Measurements from ENCODE around the gene CTNNA3. TPM values are rescaled to one million over a fixed set of nuclear protein-coding genes. Genes with fewer than 3 reads are reported as not detected.

The CTNNA3 gene
- polyA plus RNA-seq, 3 donors, result 0.05 to 0.09 TPM; not detected in 1

DNA sequence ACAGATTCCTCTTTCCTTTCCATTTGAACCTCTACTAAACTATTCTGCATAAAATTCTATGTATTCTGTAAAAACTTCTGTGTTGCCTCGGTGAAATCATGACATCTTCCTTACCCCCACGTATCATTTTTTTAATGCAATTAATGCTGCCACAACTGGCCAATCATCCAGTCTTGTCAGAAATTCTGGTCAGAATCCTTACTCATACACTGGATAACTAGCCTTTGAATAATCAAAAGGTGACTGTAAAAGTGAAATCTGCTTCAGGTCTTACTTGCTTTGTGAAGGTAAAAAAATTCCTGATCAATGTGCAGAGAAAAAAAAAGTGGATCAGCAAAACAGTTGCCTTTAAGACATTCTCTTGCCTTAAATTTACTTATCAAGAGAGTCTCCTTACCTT is 859.2 kb downstream of the CTNNA3 start:
- H3K27ac ChIP-seq (ENCODE audit: low read depth, low read length), result no peak overlapping the region
- 71 to 87% (median 78%) methylated on average over 2 of the region's 2 CpGs for whole genome bisulfite sequencing, 3 donors

DNA sequence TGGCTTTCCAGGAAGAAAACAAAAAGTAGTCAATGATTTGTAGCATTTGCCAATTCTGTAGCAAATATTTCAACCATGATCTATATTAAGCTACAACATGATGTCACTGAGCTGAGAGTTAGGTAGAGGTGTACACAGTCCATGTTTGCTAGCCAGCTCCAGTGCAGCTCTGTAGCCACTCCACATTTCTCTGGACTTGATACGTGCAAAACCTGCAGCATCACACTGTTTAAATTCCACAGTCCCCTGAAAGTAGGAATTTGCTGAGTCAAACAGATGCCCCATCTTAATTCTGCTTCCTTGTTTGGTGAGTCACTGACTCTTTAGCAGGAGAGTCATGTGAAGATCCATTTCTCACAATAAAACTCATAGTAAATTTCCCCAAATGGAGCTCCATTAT is 859.9 kb downstream of the CTNNA3 start:
- no peak overlapping the region for H3K27ac ChIP-seq (ENCODE audit: low read depth, low read length)
- WGBS, 3 donors, result 38 to 52% (median 45%) methylated on average over 1 of the region's 1 CpG

DNA sequence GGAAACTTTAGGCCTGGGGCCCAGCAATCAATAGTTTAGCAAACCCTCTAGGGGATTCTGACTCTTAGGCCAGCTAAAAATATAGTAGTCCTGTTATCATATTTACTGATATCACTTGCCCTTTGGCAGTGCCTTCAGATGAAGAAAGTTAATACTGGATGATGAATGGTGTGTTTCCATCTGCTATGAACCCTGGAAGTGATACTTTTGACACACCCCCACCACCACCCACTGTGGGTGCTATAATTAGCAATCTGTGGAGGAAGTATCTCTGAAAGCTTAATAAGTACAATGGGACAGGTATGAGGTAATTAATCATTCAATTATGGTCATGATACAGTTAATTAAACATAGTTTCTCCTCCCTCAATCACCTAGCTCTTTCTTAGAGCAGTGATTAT is 860.6 kb downstream of the CTNNA3 start:
- no peak overlapping the region for H3K27ac ChIP-seq (ENCODE audit: low read depth, low read length)

DNA sequence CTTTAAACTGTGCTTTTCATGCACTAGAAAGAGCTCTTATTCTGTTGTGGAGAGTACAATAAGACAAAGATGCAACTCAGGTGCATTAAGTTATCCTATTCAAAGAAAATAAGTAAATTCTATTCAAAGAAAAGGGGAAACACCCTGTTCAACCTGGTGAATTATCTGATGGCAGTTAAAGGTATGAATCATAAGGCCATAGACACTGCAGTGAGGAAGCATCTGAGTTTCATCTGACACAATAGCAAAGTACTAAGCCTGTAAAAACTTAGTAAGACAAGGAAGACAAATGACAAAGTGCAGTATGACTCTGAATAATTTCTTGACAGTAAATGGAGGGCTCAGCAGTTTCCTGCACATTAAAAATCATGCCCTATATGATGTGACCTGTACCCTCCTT is 861.2 kb downstream of the CTNNA3 start:
- H3K27ac ChIP-seq (ENCODE audit: low read depth, low read length), result no peak overlapping the region

DNA sequence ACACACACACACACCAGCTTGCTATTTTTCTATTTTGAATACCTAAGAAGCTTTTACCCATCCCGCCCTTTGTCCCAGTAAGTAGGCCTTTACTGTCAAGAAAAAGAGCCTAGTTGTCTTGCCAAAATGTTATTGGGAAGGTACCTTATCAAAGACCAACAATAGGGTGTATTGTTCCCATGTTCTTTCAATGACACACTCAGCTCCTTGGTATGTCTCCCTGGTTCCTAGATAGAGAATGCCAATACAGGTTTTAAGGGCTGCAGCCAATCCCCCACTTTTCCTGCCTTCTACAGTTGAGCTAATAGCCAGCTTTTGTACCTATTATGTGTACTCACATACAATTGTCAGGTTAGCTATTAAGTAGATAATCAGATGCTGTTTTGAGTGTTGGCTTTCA is 862.1 kb downstream of the CTNNA3 start:
- H3K27ac ChIP-seq (ENCODE audit: low read depth, low read length), result no peak overlapping the region
- WGBS, 3 donors, result 39 to 91% (median 43%) methylated on average over 1 of the region's 1 CpG

DNA sequence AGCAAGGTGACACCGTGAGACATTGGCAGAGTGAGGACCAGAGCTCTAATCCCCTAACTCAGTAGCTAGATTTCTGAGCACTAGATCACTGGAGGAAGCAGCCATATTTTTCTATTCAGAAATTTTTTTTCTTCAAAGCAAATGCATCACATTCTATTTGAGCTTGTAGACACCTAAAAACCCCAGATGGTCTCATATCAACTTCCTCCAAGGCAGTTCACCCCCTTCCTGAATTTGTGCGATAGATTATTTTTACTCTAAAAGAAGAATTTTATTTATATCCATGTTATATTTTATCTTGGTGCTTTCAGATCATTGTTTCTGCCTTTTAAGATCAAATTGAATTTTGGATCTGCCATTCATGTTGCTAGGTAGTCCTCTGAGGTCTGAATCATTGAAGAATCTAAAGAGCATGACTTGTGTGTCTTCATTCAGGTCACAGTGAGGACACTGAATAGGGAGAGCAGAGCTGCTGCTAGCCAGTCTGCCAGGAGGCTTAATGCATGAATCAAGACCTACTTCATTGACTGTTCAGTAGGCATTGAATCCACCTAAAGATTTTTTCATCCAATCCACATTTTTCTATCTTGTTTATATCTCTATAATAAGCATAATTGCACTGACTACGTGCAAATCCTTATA is 863.1 kb downstream of the CTNNA3 start:
- no peak overlapping the region for H3K27ac ChIP-seq (ENCODE audit: low read depth, low read length)
- WGBS, 3 donors, result 56 to 81% (median 73%) methylated on average over 3 of the region's 3 CpGs

DNA sequence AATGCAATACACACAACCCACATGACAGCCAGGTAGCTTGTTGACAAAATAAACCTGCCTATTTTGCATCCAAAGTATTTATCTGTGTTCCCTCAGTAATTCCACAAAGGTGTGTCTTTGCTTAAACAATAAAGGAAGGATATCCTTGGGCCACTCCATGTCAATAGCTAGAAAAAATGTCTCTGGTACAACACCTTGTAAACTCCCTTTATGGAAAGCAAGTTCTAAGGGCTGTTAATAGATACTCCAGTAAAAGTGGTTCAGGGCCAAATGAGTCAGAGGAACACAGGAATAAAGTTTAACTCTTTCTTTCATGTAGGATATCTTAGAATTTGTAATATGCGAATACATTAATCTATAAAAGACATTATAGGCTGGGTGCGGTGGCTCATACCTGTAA is 867.0 kb downstream of the CTNNA3 start:
- no peak overlapping the region for H3K27ac ChIP-seq (ENCODE audit: low read depth, low read length)
- WGBS, 3 donors, result 92 to 98% (median 94%) methylated on average over 2 of the region's 2 CpGs

DNA sequence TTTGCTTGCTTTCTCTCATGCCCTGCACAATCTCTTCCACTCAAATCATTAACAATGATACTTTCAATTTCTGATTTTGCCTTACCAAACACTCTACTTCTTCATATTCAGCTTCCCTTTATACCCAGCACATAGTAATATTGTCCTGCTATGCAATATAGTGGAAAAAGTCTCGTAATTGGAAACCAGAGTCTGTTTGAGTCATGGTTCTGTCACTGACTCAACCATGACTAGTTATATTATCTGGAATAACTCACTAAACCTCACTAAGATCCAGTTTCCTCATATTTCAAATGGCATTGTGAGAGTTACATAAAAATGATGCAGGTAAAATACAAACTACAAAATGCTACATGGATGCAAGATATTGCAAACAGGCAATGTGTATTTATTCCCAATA is 868.6 kb downstream of the CTNNA3 start:
- 53 to 61% (median 57%) methylated on average over 1 of the region's 1 CpG for WGBS, 3 donors
- no peak overlapping the region for H3K27ac ChIP-seq (ENCODE audit: low read depth, low read length)

DNA sequence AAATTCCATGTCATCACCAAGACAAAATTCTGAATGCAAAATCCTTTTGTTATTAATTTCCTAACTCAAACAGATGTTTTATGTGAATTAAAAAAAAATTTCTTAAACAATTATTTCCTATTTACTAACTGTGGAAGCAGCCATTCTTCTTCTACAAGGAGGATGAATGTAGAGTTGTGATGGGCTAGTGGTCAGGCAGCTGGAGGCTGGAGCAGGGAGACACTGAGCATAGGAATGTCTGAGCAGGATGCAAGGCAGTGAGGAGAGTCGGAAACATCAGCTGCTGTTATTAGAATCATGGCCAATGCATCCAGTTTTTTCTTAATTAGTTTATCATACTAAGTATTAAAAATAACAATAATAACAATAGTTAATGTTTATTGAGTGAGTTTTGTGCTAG is 872.7 kb downstream of the CTNNA3 start:
- H3K27ac ChIP-seq (ENCODE audit: low read depth, low read length), result no peak overlapping the region

DNA sequence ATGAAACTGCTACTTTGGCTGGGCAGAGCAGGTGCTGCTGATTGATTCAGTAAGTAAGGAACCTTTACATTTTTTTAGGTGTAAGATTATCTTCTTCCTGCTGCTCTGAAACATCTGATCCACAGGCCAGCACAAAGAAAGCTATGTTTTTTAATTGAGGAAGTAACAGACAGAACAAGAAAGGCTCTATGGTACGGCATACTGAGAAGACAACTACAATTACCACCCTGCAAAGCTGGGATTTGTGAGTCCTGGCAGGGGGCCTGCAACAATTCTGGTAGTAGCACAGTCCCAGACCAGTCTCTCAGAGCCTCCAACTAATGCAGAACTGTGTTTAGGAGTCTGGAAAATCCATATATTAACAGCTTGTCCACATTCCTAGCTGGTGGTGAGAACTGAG is 873.2 kb downstream of the CTNNA3 start:
- no peak overlapping the region for H3K27ac ChIP-seq (ENCODE audit: low read depth, low read length)
- WGBS, 3 donors, result 48 to 57% (median 54%) methylated on average over 1 of the region's 1 CpG

More for the DNA sequence above, 872.7 kb downstream of the CTNNA3 start:
- WGBS, 3 donors, result 86 to 100% (median 88%) methylated on average over 1 of the region's 1 CpG

DNA sequence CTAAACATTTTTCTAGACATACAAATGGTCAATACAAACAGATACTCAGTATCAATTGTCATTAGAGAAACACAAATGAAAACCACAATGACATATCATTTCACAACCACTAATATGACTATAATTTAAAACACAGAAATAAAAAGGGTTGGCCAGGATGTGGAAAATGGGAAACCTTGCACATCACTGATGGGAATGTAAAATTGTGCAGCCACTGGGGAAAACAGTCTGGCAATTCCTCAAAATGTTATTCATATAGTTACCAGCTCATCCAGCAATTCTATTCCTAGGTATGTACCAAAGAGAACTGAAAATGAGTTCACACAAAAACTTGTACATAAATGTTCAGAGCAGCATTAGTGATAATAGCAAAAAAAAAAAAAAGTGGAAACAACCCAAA is 876.3 kb downstream of the CTNNA3 start:
- no peak overlapping the region for H3K27ac ChIP-seq (ENCODE audit: low read depth, low read length)

DNA sequence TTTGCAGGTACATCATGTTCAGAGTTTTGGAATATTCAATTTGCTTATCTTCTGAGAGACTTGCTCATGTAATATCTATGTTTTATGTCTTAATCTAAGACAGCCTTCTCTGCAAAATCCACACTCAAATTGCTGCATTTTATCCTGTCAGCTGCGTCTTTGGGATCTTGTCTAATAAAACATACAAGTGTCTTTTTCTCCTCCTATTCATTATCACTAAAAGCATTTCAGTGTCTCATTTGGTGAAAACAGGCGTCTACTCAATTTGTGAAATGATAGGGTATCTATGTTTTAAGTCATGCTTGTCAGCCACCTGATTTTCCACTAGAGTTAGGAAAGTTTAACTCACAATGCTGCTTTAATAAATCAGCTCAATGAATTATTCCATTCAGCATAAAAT is 882.9 kb downstream of the CTNNA3 start:
- 46 to 53% (median 52%) methylated on average over 2 of the region's 2 CpGs for WGBS, 3 donors
- H3K27ac ChIP-seq (ENCODE audit: low read depth, low read length), result no peak overlapping the region

DNA sequence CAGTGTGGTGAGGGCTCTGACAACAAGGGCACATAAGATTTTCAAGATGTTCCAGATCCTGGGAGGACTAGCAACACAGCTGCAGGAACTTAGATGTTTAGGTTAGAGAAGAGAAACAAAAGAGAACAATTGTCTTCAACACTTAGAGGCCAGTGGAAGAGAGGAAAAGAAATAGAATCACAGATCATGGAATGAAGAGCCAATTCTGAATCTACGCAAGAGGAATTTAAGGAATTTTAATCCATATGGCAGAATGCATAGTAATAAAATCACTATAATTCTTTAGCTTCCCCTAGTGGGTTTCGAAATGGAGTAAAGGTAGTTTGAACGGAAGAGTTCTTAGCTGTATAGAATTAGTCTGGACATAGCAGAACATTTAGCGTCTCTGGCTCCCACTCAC is 884.8 kb downstream of the CTNNA3 start:
- no peak overlapping the region for H3K27ac ChIP-seq (ENCODE audit: low read depth, low read length)
- WGBS, 3 donors, result 83 to 94% (median 90%) methylated on average over 4 of the region's 4 CpGs

DNA sequence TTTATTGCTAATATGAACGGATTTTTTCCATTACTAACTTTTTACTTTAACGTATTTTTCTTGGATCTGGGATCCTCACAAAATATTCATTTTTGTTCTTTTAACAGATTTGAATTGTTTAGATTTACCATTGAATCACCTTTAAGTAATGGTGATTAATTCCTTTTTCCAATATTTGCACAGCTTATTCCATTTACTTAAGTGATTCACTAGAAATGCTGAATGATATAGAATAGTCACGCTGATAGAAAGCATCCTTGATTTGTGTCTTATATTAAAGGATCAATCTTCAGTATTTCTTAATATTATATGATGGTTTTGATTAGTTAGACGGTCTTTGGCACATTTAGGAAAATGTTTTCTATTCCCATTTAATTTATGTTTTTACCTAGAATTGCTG is 886.6 kb downstream of the CTNNA3 start:
- no peak overlapping the region for H3K27ac ChIP-seq (ENCODE audit: low read depth, low read length)
- WGBS, 3 donors, result 83 to 93% (median 91%) methylated on average over 4 of the region's 4 CpGs

DNA sequence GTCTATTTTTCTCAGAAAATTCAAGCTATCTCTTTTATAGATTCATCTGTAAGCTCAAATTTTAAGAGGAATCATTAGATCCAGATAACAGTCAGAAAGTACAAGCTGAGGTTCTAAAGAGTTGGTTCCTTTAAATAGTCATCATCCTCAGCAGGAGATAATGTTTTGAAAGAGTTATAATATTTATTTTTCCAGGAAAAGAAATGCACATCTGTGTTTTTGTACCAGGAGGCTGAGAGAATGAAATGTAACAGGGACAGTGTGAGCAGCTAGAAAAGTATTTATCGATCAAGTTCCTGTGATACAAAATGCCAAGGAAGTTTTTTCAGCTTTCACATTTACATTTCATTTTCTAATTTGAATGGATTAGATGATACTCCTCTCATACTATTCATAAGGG is 890.4 kb downstream of the CTNNA3 start:
- WGBS, 3 donors, result 66 to 89% (median 70%) methylated on average over 1 of the region's 1 CpG
- no peak overlapping the region for H3K27ac ChIP-seq (ENCODE audit: low read depth, low read length)

DNA sequence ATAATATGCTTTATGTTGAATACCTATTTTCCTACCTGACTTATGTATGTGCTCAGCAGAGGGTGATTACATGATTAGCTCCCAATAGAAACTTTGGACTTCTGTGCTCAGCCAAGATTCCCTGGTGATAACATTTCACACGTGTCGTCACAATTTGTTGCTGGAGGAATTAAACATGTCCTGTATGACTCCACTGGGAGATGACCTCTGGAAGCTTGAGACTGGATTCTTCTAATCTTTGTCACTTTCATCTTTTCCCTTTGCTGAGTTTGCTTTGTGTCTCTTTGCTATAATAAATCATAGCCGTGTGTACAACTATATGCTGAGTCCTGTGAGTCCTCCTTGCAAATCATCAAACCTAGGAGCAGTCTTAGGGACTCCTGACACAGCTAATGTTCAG is 891.0 kb downstream of the CTNNA3 start:
- 26 to 54% (median 54%) methylated on average over 3 of the region's 3 CpGs for WGBS, 3 donors
- no peak overlapping the region for H3K27ac ChIP-seq (ENCODE audit: low read depth, low read length)

DNA sequence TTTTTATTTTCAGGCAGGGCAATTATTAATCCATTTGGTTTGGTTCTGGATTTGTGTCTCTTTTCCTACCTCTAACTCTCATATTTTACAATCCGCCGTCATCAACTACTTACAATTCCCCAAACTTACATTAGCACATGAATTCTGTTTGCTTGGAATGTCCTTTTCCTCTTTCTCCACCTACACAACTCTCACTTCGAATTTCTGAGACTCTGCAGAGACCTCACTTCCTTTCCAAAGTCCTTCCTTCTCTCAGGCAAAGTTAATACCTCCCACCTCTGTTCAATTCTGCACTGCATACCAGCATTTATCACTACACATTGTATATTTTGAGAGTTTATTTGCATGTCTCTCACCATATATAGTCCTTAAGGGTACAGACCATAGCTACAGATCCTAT is 892.8 kb downstream of the CTNNA3 start:
- WGBS, 3 donors, result 48 to 72% (median 56%) methylated on average over 3 of the region's 3 CpGs
- no peak overlapping the region for H3K27ac ChIP-seq (ENCODE audit: low read depth, low read length)

DNA sequence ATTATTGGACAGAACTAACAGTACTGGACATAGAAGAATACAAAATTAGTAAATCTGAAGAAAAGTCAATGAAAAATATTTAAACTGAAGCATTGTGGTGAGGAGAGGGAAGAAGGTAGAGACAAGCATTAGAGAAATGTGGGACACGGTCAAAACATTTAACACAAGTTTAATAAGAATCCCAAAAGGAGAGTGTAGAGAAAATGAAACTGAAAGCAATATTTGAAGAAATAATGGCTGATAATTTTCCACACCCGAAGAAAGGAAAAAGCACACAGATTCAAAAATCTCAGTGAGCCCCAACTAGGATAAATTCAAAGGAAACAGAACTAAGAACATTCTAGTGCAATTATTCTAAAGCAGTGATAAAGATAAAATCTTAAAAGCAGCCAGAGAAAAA is 896.5 kb downstream of the CTNNA3 start:
- no peak overlapping the region for H3K27ac ChIP-seq (ENCODE audit: low read depth, low read length)
- 57 to 82% (median 57%) methylated on average over 2 of the region's 2 CpGs for WGBS, 3 donors

DNA sequence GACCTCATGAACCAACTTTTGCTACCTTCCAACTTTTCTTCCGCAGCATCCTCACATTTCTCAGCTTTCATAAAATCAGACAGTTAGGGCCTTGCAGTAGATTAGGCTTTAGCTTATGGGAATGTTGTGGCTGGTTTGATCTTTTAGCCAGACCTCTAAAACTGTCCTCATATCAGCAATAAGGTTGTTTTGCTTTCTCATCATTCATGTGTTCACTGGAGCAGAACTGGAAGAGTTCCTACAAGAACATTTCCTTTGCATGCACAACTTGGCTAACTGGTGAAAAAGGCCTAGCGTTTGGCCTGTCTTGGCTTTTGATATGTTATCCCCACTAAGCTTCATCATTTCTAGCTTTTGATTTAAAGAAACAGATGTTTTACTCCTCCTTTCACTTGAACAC is 900.1 kb downstream of the CTNNA3 start:
- WGBS, 3 donors, result 66 to 86% (median 67%) methylated on average over 2 of the region's 2 CpGs
- H3K27ac ChIP-seq (ENCODE audit: low read depth, low read length), result no peak overlapping the region

DNA sequence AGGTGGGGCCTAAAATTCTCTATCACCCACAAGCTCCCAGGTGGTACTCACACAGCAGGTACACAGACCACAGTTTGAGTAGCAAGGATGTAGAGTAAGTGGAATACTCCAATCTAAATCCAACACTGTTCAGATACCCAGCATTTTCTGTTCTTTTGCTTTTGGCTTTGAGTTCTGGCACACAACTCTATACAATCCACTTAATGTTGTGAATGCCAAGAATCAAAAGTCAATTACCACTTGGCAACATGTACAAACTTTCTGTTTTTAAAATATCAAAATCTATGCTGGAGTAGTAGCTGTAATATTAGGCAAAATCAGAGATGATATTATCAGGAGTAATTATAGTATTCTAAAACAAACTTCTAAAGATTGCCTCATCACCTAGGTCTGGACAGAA is 903.6 kb downstream of the CTNNA3 start:
- no peak overlapping the region for H3K27ac ChIP-seq (ENCODE audit: low read depth, low read length)

Data from adipose tissue (tissue), 3 donors.